ENCODE data around the gene RPLP2.

Gene RPLP2

DNA sequence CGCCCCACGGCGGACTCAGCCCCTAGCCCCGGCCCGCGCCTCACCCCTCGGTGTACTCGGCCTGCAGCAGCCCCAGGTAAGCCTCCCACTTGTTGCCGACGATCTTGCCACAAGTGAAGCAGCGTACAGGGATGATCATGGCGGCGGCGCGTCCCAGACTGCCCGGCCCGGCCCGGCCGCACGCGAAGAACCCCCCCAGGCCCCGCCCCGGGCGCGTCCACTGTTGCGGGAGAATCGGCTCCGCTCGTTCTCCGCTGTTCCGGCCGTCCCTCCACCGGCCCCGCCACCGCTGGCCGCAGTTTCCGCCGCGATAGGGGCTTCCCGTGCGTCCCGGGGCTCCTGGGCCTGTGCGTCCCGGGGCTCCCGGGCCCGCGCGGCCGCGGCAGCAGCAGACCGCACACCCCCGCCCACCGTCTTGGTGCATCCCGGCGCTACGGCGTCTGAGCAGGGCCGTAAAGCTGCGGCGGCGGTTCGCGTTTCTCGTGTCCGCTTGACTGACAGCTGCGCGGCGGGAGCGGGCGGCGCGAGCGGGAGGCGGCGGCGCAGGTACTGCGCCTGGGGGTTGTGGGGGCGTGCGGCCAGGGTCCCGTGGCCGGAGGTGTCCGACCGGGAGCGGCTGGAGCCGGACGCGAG is 32.7 kb downstream of the RPLP2 start, which contains the start of the genes POLR2L and TSPAN4 (continued):
- TF ChIP-seq, protein P1, sequence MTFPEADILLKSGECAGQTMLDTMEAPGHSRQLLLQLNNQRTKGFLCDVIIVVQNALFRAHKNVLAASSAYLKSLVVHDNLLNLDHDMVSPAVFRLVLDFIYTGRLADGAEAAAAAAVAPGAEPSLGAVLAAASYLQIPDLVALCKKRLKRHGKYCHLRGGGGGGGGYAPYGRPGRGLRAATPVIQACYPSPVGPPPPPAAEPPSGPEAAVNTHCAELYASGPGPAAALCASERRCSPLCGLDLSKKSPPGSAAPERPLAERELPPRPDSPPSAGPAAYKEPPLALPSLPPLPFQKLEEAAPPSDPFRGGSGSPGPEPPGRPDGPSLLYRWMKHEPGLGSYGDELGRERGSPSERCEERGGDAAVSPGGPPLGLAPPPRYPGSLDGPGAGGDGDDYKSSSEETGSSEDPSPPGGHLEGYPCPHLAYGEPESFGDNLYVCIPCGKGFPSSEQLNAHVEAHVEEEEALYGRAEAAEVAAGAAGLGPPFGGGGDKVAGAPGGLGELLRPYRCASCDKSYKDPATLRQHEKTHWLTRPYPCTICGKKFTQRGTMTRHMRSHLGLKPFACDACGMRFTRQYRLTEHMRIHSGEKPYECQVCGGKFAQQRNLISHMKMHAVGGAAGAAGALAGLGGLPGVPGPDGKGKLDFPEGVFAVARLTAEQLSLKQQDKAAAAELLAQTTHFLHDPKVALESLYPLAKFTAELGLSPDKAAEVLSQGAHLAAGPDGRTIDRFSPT (tag by site-specific recombination; IDR thresholded peaks at IDR 0.05): no peak
- TF ChIP-seq ZNF140 (tag by site-specific recombination; IDR thresholded peaks at IDR 0.05) (no peak), MYNN (tag by site-specific recombination; IDR thresholded peaks at IDR 0.05; ENCODE audit: borderline replicate concordance) (no peak), ZNF302 (tag by site-specific recombination; IDR thresholded peaks at IDR 0.05; ENCODE audit: low read depth) (no peak), ZNF707 (tag by site-specific recombination; IDR thresholded peaks at IDR 0.05) (no peak), ZNF18 (tag by site-specific recombination; IDR thresholded peaks at IDR 0.05) (no peak), ZNF24 (tag by site-specific recombination; IDR thresholded peaks at IDR 0.05) (no peak), ZFHX2 (tag by site-specific recombination; conservative IDR thresholded peaks at IDR 0.05) (peak; percentile 50; the same call in 1 of the 2 replicates), ZNF596 (tag by site-specific recombination; IDR thresholded peaks at IDR 0.05) (no peak), ZNF169 (tag by site-specific recombination; IDR thresholded peaks at IDR 0.05) (0 out of 2 replicates have a peak, but pooled peaks have one; percentile 9), ZEB2 (tag by site-specific recombination; IDR thresholded peaks at IDR 0.05) (no peak), ZNF660 (tag by site-specific recombination; IDR thresholded peaks at IDR 0.05) (peak; percentile 82), ZNF157 (tag by site-specific recombination; IDR thresholded peaks at IDR 0.05) (no peak)
- TF ChIP-seq, protein P2, sequence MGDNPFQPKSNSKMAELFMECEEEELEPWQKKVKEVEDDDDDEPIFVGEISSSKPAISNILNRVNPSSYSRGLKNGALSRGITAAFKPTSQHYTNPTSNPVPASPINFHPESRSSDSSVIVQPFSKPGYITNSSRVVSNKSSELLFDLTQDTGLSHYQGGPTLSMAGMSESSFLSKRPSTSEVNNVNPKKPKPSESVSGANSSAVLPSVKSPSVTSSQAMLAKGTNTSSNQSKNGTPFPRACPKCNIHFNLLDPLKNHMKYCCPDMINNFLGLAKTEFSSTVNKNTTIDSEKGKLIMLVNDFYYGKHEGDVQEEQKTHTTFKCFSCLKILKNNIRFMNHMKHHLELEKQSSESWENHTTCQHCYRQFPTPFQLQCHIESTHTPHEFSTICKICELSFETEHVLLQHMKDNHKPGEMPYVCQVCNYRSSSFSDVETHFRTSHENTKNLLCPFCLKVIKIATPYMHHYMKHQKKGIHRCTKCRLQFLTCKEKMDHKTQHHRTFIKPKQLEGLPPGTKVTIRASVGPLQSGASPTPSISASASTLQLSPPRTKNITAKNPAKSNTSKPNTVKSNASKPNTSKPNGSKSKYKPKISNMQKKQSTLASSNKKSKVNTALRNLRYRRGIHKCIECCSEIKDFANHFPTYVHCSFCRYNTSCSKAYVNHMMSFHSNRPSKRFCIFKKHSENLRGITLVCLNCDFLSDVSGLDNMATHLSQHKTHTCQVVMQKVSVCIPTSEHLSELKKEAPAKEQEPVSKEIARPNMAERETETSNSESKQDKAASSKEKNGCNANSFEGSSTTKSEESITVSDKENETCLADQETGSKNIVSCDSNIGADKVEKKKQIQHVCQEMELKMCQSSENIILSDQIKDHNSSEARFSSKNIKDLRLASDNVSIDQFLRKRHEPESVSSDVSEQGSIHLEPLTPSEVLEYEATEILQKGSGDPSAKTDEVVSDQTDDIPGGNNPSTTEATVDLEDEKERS (tag by site-specific recombination; IDR thresholded peaks at IDR 0.05): no peak
- TF ChIP-seq, protein P3, sequence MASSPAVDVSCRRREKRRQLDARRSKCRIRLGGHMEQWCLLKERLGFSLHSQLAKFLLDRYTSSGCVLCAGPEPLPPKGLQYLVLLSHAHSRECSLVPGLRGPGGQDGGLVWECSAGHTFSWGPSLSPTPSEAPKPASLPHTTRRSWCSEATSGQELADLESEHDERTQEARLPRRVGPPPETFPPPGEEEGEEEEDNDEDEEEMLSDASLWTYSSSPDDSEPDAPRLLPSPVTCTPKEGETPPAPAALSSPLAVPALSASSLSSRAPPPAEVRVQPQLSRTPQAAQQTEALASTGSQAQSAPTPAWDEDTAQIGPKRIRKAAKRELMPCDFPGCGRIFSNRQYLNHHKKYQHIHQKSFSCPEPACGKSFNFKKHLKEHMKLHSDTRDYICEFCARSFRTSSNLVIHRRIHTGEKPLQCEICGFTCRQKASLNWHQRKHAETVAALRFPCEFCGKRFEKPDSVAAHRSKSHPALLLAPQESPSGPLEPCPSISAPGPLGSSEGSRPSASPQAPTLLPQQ (tag by site-specific recombination; IDR thresholded peaks at IDR 0.05): peak; percentile 61; the same call in 1 of the 2 replicates
- TF ChIP-seq, protein P4, sequence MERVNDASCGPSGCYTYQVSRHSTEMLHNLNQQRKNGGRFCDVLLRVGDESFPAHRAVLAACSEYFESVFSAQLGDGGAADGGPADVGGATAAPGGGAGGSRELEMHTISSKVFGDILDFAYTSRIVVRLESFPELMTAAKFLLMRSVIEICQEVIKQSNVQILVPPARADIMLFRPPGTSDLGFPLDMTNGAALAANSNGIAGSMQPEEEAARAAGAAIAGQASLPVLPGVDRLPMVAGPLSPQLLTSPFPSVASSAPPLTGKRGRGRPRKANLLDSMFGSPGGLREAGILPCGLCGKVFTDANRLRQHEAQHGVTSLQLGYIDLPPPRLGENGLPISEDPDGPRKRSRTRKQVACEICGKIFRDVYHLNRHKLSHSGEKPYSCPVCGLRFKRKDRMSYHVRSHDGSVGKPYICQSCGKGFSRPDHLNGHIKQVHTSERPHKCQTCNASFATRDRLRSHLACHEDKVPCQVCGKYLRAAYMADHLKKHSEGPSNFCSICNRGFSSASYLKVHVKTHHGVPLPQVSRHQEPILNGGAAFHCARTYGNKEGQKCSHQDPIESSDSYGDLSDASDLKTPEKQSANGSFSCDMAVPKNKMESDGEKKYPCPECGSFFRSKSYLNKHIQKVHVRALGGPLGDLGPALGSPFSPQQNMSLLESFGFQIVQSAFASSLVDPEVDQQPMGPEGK (tag by site-specific recombination; IDR thresholded peaks at IDR 0.05): no peak; the same call in 1 of the 2 replicates

Measured in HEK293 (cell line).